HepG2 (cell line): ENCODE measurements around the gene ESYT1. TPM values are rescaled to one million over a fixed set of nuclear protein-coding genes. Genes with fewer than 3 reads are reported as not detected.
A peak's percentile ranks its signal among the peaks of the same experiment; 100 is the strongest.

ENCODE experiments used
- E2F1 ChIP-seq: sonication (generic); formaldehyde crosslinking; IDR thresholded peaks from 2 replicates; pipeline ENCODE4 v1.5.0; 2020; ENCODE audit warnings: missing genetic modification reagents
- FOXJ3 ChIP-seq: sonication (generic); formaldehyde crosslinking; IDR thresholded peaks from 2 replicates; pipeline ENCODE4 v1.4.0; 2020; ENCODE audit warnings: missing genetic modification reagents, mild to moderate bottlenecking, borderline replicate concordance
- FOXO1 ChIP-seq: sonication (generic); formaldehyde crosslinking; IDR thresholded peaks from 2 replicates; pipeline ENCODE4 v1.4.0; 2020; ENCODE audit warnings: missing genetic modification reagents
- HBP1 ChIP-seq: IDR thresholded peaks from 2 replicates; pipeline ENCODE4 v1.6.1; 2016; ENCODE audit warnings: low read depth, control low read depth
- HNF4G ChIP-seq, 2 experiments: sonication (generic) in 1 of 2; formaldehyde crosslinking in 1 of 2; IDR thresholded peaks; 2 replicates each; pipeline versions ENCODE4 v1.4.0 to v1.6.1; 2011 to 2020; ENCODE audit warnings: borderline replicate concordance in 2 of 2, low read depth in 2 of 2, mild to moderate bottlenecking in 2 of 2, low read length in 1 of 2, missing genetic modification reagents in 1 of 2, moderate library complexity in 1 of 2
- HOXA5 ChIP-seq: sonication (generic); formaldehyde crosslinking; IDR thresholded peaks from 2 replicates; pipeline ENCODE4 v1.4.0; 2020; ENCODE audit warnings: missing genetic modification reagents
- ISX ChIP-seq: sonication (generic); formaldehyde crosslinking; conservative IDR thresholded peaks from 2 replicates; pipeline ENCODE4 v1.5.0; 2020; ENCODE audit warnings: missing genetic modification reagents
- NAIF1 ChIP-seq: sonication (generic); formaldehyde crosslinking; IDR thresholded peaks from 2 replicates; pipeline ENCODE4 v1.5.0; 2020; ENCODE audit warnings: mild to moderate bottlenecking, missing genetic modification reagents, borderline replicate concordance
- NR2F1 ChIP-seq, 2 experiments: fragments of 450-650 bp in 1 of 2; formaldehyde crosslinking in 1 of 2; IDR thresholded peaks; 2 replicates each; pipeline versions ENCODE4 v1.5.0 to v1.6.1; 2016 to 2020; ENCODE audit warnings: mild to moderate bottlenecking in 1 of 2, missing compliant biosample characterization in 1 of 2, missing genetic modification reagents in 1 of 2, moderate library complexity in 1 of 2
- PHF21A ChIP-seq: sonication (generic); formaldehyde crosslinking; IDR thresholded peaks from 2 replicates; pipeline ENCODE4 v1.5.0; 2020; ENCODE audit warnings: mild to moderate bottlenecking, missing genetic modification reagents
- PRDM15 ChIP-seq: sonication (generic); formaldehyde crosslinking; IDR thresholded peaks from 2 replicates; pipeline ENCODE4 v1.4.0; 2020; ENCODE audit warnings: missing genetic modification reagents
- ZNF207 ChIP-seq: fragments of 450-650 bp; IDR thresholded peaks from 2 replicates; pipeline ENCODE4 v1.6.1; 2016; ENCODE audit warnings: antibody characterized with exemption, borderline replicate concordance
- ZNF260 ChIP-seq: sonication (generic); formaldehyde crosslinking; IDR thresholded peaks from 2 replicates; pipeline ENCODE4 v1.4.0; 2020; ENCODE audit warnings: missing genetic modification reagents, low read depth, mild to moderate bottlenecking, borderline replicate concordance
- ZNF333 ChIP-seq: sonication (generic); formaldehyde crosslinking; IDR thresholded peaks from 2 replicates; pipeline ENCODE4 v1.4.0; 2020; ENCODE audit warnings: mild to moderate bottlenecking, missing genetic modification reagents, borderline replicate concordance
- ZNF75D ChIP-seq: sonication (generic); formaldehyde crosslinking; IDR thresholded peaks from 2 replicates; pipeline ENCODE4 v1.8.1; 2023; ENCODE audit warnings: missing genetic modification reagents, mild to moderate bottlenecking, borderline replicate concordance
- polyA plus RNA-seq, 8 experiments: library from polyadenylated mRNA; depleted of rRNA in 3 of 8; stranded (reverse) in 7 of 8; unstranded in 1 of 8; fragments of >200 nt; fragmentation: Illumina TruSeq in 4 of 8; extraction: Trizol in 4 of 8; gene quantifications; 2 replicates each; pipeline versions ENCODE4 v1.2.1 to v1.2.3, GENCODE V29; 2011 to 2016; ENCODE audit warnings: low read depth in 4 of 8, missing spikeins in 1 of 8, mixed read lengths in 1 of 8; ENCODE audit not compliant: insufficient read depth in 1 of 8
- total RNA-seq, 5 experiments: library from RNA; depleted of rRNA; stranded (reverse); fragments of >200 nt; fragmentation: Illumina TruSeq; extraction: Trizol; gene quantifications; 2 replicates each; pipeline ENCODE4 v1.2.3, GENCODE V29; 2016; ENCODE audit warnings: low read depth in 1 of 5
- TF ChIP-seq, protein P1 (sequence below), 2 experiments: IDR thresholded peaks; 2 replicates each; pipeline ENCODE4 v1.6.1; 2011 to 2012; ENCODE audit warnings: low read length in 2 of 2, borderline replicate concordance in 1 of 2, low read depth in 1 of 2, mild to moderate bottlenecking in 1 of 2, moderate library complexity in 1 of 2

Gene ESYT1
- total and polyA plus RNA-seq, 2 of the 13 experiments (the other 11 are each of a cell fraction or from before 2014, with no cell fraction given), result 66.9 to 71.0 TPM

DNA sequence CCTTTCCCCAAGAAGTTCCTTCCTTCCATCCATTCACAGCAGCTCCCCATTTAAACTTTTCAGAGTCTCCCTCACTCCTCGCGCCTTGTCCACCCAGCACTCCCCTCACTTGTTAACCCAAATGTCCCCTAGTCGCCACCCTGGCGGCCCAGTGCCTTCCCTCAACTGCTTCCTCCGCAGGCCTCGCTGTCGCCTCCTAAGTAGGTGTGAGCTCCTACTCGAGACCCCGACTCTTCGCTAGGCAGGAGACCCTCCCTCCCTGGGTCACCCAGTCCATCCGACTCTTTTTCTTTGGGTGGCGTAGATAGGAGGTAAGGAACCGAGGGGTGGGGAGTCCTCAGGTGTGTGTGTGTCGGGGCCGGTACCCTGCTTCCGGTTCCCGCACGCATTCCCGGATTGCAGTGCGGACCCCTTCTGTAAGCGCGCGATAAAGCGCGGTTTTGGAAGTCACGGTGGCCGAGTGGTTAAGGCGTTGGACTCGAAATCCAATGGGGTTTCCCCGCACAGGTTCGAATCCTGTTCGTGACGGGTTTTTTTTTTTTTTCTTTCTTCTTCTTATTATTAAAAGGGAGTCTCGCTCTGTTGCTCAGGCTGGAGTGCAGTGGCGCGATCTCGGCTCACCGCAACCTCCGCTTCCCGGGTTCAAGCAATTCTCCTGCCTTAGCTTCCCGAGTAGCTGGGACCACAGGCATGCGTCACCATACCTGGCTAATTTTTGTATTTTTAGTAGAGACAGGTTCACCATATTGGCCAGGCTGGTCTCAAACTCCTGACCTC lies 62.0 kb downstream of the ESYT1 start (continued):
- no peak for TF ChIP-seq FOXJ3 (CRISPR knock-in tag)
- no peak for TF ChIP-seq NAIF1 (CRISPR knock-in tag)
- 0 out of 2 replicates have a peak, but pooled peaks have one; percentile 11 for TF ChIP-seq E2F1
- no peak for TF ChIP-seq ZNF75D
- TF ChIP-seq ZNF207, result no peak
- no peak for TF ChIP-seq ZNF333 (CRISPR knock-in tag)
- TF ChIP-seq HNF4G (IDR thresholded peaks at IDR 0.05; ENCODE audit: borderline replicate concordance, low read depth, low read length), result no peak; the same call in 1 of the 2 replicates
- 0 out of 2 replicates have a peak, but pooled peaks have one; percentile 16 for TF ChIP-seq HNF4G (CRISPR knock-in tag; IDR thresholded peaks at IDR 0.05; ENCODE audit: borderline replicate concordance, low read depth)
- peak; percentile 80 for TF ChIP-seq PHF21A
- TF ChIP-seq HBP1, result 0 out of 2 replicates have a peak, but pooled peaks have one; percentile 23
- TF ChIP-seq ISX (CRISPR knock-in tag), result 0 out of 2 replicates have a peak, but pooled peaks have one; percentile 9
- TF ChIP-seq FOXO1 (CRISPR knock-in tag), result no peak; the same call in 1 of the 2 replicates
- no peak for TF ChIP-seq PRDM15
- TF ChIP-seq, protein P1, sequence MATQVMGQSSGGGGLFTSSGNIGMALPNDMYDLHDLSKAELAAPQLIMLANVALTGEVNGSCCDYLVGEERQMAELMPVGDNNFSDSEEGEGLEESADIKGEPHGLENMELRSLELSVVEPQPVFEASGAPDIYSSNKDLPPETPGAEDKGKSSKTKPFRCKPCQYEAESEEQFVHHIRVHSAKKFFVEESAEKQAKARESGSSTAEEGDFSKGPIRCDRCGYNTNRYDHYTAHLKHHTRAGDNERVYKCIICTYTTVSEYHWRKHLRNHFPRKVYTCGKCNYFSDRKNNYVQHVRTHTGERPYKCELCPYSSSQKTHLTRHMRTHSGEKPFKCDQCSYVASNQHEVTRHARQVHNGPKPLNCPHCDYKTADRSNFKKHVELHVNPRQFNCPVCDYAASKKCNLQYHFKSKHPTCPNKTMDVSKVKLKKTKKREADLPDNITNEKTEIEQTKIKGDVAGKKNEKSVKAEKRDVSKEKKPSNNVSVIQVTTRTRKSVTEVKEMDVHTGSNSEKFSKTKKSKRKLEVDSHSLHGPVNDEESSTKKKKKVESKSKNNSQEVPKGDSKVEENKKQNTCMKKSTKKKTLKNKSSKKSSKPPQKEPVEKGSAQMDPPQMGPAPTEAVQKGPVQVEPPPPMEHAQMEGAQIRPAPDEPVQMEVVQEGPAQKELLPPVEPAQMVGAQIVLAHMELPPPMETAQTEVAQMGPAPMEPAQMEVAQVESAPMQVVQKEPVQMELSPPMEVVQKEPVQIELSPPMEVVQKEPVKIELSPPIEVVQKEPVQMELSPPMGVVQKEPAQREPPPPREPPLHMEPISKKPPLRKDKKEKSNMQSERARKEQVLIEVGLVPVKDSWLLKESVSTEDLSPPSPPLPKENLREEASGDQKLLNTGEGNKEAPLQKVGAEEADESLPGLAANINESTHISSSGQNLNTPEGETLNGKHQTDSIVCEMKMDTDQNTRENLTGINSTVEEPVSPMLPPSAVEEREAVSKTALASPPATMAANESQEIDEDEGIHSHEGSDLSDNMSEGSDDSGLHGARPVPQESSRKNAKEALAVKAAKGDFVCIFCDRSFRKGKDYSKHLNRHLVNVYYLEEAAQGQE (IDR thresholded peaks at IDR 0.05; ENCODE audit: borderline replicate concordance in 1 of 2, low read depth in 1 of 2, low read length in 2 of 2), result no peak
- peak; percentile 76 for TF ChIP-seq HOXA5 (CRISPR knock-in tag)
- no peak for TF ChIP-seq NR2F1 (CRISPR knock-in tag; IDR thresholded peaks at IDR 0.05)
- no peak for TF ChIP-seq ZNF260
